HG03103 (cell line): ENCODE data around the gene RNF20.
"Not testable (repeated sequence)": the region's sequence is repeated elsewhere in the genome, so short reads cannot be mapped to it uniquely, and the experiment has no call there.

Experiments
- ATAC-seq: cut with Tn5 transposase; IDR thresholded peaks from one replicate; pipeline ENCODE4 v1.9.1; 2021; ENCODE audit warnings: low read depth; ENCODE audit not compliant: unreplicated experiment

RNF20 gene

GRCh38 chr9:101587332-101588043 lies 53.8 kb downstream of the RNF20 start:
- no peak for ATAC-seq

- not testable (repeated sequence) for ATAC-seq
These were observed 56.4 kb downstream of the RNF20 start for GRCh38 chr9:101590074-101590473.

- ATAC-seq = no peak
These were observed 57.2 kb downstream of the RNF20 start for GRCh38 chr9:101590901-101591300.

- no peak for ATAC-seq
These were observed 58.3 kb downstream of the RNF20 start for GRCh38 chr9:101591787-101592446.

- no peak for ATAC-seq
These were observed 59.1 kb downstream of the RNF20 start for GRCh38 chr9:101592788-101593187.

GRCh38 chr9:101593345-101593744 lies 59.7 kb downstream of the RNF20 start:
- ATAC-seq = no peak

GRCh38 chr9:101594796-101595195 lies 61.1 kb downstream of the RNF20 start, which contains the start of gene PPP3R2:
Gene PPP3R2 (minus strand): TSS chr9:101594969. CDS start chr9:101594921, 48 bp downstream.
- no peak for ATAC-seq

GRCh38 chr9:101601904-101602765 lies 68.5 kb downstream of the RNF20 start:
- no peak for ATAC-seq

GRCh38 chr9:101604296-101604695 lies 70.6 kb downstream of the RNF20 start:
- ATAC-seq = no peak

GRCh38 chr9:101605547-101605946 lies 71.9 kb downstream of the RNF20 start:
- ATAC-seq = no peak
